GM12873 (cell line): ENCODE data around the gene ZNG1C.
"Not testable (repeated sequence)": the region's sequence is repeated elsewhere in the genome, so short reads cannot be mapped to it uniquely, and the experiment has no call there.

ENCODE experiments used
- CTCF ChIP-seq: IDR thresholded peaks from 2 replicates; pipeline ENCODE4 v1.5.1; 2012; ENCODE audit warnings: low read depth, mild to moderate bottlenecking, moderate library complexity, low read length, control low read depth; ENCODE audit not compliant: insufficient read depth; ENCODE audit errors: missing control alignments

Gene ZNG1C

GRCh38 chr9:68241683-68242082 is at the start of gene ZNG1C:
TSS of gene ZNG1C (plus strand) at chr9:68241983. CDS start at chr9:68242032, 49 bp downstream.
- TF ChIP-seq CTCF: not testable (repeated sequence)

GRCh38 chr9:68302567-68302966 is 60.8 kb downstream of the ZNG1C start, which contains the start of gene FOXD4L3:
TSS of gene FOXD4L3 (plus strand) at chr9:68302867. CDS start at chr9:68302952, 85 bp downstream.
- TF ChIP-seq CTCF: not testable (repeated sequence)
